NCI-H2171 (cell line): ENCODE results near the gene PPFIA2.
"Not testable (repeated sequence)": the region's sequence is repeated elsewhere in the genome, so short reads cannot be mapped to it uniquely, and the experiment has no call there.

Source experiments
- DNase-seq: peaks from one replicate; lab custom pipeline; 2025; lab: John Stamatoyannopoulos, UW

PPFIA2 gene

GRCh38 chr12:81261508-81262207 is 497.5 kb downstream of the PPFIA2 start:
- DNase-seq = peak; percentile 21

DNA sequence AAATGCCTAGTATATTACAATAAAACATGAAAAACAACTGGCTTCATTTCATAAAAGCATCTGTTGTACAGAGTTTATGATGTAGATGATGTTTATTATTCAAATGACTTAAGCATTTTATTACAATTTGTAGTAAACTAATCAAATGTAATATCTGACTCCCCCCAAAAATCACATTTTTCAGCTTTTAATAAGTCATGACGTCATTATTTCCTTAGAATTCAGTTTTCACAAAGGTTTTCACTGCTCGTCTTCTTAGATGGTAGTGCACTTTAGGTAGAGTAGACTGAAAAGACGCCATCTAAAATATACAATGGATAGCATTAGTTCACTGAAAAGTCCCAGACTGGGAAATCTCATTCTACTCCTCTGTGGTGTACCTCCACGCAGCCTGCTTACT is 499.8 kb downstream of the PPFIA2 start:
- DNase-seq = no peak

DNA sequence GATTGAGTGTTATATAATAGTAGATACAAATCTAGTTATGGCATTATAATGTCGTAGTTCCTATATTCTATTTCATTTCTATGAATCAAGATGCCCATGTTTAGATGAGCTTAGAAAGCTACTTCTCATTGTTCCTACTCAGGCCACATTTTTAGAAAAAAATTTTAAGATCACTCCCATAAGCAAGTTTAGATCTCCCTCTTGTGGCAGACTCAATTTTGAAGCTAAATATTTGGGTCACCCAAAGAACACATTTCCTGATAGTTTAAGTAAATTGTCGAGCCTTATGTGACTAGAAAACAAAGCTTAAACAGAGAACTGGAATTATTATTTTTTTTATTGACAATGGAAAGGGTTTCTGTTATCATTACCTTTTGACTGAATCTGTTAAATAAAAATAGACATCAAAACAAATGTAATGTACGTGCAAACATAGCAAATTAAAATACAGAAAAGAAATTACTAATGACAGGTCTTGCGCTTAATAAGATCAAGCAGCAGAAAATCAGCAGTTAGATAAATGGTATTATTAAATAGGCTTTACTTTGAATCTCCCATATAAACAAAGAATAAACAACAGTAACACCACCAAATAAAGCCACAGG is 501.1 kb downstream of the PPFIA2 start:
- peak; percentile 70 for DNase-seq

DNA sequence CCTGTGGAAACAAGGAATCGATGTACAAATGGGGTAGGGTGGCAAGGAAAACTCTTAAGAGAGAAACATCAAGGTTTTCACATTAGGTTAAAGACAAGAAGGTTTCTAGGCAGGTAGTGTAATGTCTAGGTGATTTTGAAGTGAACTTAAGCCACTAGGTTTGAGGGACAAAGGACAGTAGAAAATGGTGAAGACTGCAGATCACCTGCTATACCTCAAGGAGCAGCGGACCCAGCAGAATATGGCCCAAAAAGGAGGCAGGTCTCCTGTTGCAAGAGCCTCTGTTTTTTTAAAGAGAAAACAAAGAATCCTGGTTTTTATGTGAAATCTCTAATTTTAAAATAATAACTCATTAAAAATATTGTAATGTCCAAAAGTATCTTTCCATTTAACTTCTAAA is 503.2 kb downstream of the PPFIA2 start:
- DNase-seq = no peak

DNA sequence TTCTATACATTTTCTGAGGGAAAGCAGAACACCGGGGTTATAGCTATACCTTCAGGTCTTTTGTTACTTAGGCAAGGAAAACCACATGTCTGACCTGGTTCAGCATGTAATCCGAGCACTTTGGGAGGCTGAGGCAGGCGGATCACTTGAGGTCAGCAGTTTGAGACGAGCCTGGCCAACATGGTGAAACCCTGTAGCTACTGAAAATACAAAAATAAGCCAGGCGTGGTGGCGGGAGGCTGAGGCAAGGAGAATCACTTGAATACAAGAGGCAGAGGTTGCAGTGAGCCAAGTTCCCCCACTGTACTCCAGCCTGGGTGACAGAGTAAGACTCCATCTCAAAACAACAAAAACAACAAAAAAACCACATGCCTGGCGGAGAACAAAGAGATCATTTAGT is 503.7 kb downstream of the PPFIA2 start:
- no peak for DNase-seq

DNA sequence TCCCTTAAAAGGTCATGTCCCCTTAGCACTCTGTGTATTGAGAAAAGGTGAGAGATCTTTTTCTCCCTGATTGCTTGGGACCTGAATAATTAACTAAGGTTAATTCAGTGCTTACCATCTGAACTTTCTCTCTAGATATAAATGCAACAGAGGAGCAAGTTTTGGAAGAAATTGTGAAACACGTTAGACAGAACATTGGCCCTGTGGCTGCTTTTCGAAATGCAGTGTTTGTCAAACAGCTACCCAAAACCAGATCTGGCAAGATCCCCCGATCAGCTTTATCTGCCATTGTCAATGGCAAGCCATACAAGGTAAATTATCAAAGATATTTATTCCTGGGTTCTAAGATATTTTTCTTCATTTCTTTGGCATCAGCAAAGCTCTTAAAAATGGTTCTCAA is 505.8 kb downstream of the PPFIA2 start:
- no peak for DNase-seq

DNA sequence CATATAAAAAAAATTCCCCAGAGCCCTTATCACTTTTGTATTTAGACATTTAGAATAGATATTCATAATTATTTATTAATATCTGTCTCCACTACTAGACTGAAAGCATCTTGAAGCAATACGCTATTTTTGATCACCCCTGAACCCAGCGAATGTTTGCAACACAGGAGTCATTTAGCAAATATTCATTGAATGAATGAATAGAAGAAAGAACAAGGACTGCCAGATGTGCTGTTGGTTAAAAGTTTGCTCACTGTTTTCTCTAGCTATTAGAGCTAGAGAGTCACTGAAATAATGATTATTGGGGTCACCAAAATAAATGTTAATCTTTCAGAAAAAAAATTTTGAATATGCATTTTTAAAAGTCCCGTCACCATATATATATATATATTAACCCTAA is 506.9 kb downstream of the PPFIA2 start:
- DNase-seq = no peak

DNA sequence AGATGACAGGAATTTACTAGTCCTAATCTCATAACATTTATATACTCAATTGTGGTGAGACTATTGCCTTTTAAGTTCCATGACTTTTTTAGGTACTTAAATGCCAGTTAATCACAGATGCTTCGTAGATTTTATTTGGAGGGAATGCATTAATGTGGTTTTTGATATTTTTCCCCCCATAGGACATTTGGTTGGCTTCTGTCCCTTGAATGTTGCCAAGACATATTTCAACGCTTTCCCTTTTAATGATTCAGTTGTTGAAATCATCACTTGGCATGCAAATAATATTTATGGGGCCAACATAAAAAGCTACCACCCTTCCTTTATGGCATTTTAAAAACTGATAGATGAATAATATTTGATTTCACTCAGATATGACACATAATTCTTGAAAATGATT is 509.2 kb downstream of the PPFIA2 start:
- no peak for DNase-seq

GRCh38 chr12:81245907-81246570 is 513.1 kb downstream of the PPFIA2 start:
- DNase-seq = no peak

GRCh38 chr12:81245458-81245857 is 513.7 kb downstream of the PPFIA2 start:
- DNase-seq = no peak

DNA sequence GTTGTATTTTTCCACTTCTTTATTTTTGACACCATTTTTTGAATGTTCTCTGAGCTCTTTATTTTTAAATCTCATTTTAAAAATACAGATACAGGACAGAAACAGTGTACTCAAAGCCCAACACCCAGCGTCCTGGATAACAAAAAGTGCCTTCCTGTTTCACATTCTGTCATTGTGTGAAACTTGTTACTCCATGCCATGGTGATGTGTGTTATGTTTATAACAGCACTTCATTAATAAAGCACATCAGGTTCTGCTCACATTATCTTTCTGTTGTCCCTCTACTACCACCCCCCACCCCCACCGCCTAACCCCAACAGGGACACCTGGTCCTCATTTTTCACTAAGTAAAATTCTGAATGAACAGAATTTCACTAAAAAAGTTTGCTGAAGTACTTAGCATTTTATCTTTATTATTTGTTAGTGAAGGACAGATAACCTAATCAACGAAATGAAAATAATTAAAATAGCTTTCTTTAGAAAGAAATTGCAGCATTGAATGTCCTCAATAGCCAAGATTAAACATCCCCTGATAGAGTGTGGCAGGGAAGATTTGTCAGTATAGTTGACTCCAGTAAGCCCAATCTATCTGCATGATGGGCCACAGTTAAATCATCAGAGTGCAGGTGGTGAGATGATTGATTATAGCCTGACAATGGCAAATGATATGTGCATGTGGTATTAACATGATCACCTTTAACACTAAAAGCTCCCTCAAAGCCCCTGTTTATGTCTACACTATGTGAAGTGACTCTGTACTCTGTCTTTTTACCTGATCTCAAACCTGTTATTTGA is 527.4 kb downstream of the PPFIA2 start:
- DNase-seq = no peak

GRCh38 chr12:81229759-81230158 is 529.4 kb downstream of the PPFIA2 start:
- DNase-seq = no peak

GRCh38 chr12:81224626-81225025 is 534.5 kb downstream of the PPFIA2 start:
- no peak for DNase-seq

DNA sequence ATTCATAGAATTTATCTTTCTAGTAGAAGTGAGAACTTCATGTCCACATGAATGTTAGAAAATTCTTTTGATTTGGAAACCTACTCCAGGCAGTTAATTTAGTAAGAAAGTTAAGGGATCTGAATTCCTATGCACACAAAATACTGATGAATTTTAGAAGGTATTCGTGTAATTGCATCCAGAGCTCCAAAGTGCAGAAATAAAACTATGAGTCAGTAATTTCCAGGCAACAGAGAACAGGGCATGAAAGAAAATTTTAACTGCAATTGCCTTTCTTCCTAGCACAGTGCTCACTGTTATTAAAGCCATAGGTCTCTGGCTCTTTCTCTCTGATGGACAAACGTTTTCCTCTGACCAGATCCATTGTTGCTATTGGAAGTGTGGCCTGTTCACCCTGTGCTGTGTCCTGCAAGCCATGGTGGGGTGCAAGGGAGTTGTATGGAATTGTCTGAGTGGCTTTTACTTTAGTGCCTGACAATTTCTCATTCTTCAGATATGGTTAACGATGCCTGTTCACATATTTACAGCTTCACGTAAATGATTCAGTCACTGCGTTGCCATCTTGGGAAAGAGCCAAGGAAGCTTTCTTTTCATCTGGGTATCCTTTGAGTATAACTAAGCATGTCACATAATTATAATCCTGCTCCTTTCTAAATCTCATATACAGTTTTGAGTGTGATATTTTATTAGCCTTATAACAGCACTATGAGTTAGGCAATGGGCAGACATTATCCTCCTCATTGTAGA is 536.1 kb downstream of the PPFIA2 start:
- no peak for DNase-seq

DNA sequence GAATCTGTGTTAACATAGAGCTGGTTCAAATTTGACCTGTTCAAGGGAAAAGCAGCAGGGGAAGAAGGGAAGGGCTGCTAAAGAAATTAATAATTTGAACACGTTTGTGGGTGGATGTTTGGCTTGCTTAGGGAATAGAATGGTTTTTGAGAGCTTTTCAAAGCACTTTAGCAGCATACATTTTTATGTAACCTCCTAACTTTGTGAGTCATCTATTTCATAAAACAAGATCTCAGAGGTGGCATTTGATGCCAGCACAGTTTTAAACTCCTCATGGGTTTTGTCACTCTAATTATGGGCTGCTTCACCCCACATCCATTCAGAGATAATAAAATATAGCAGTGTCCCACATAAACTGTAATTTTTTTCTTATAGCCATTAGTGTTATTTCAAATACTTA is 537.5 kb downstream of the PPFIA2 start:
- DNase-seq = no peak

DNA sequence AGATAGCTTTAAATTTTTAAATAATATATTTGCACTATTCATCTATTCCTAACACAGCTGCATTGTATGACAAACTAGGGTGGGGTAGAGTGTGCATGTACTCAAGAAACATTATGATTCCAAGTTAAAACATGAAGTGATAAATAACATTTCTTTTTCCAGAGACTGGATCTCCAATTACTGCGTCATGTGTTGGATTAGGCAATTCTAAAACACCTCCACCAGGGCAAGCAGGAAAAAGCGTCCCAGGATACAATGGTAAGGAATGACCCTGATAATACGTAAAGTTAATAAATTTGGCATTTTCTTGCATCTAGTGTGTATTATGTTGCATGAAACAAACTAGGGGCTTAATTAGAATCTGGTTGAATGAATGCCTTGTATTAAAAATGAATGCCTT is 542.4 kb downstream of the PPFIA2 start:
- no peak for DNase-seq

DNA sequence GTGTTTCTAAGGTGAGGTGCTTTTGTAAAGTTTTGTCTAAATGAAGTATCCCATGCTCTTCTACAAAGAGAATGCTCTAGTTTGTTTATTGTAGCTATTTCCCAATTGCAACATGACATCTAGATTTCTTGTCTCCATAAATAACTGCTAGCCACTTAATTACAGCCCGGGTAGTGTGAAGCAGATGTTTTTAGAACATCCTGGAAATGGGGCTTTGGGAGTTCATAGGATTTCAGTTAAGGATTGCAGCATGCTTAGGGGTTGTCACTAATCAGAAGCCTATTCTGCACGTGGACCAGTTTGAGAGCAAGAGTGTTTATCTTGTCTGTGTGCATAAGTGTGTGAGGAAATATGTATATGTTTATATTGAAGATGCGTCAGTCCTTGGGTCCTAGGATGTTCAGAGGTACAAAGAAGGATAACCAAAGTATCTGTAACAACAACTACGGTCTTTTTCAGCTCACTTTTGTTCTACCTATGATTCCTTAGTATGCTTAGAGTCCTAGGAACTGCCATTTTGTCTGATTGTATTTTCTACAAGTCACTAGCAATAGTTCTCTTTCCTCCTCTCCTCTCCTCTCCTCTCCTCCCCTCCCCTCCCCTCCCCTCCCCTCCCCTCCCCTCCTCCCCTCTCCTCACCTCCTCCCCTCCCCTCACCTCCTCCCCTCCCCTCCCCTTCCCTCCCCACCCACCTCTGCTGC is 546.0 kb downstream of the PPFIA2 start:
- DNase-seq = no peak

DNA sequence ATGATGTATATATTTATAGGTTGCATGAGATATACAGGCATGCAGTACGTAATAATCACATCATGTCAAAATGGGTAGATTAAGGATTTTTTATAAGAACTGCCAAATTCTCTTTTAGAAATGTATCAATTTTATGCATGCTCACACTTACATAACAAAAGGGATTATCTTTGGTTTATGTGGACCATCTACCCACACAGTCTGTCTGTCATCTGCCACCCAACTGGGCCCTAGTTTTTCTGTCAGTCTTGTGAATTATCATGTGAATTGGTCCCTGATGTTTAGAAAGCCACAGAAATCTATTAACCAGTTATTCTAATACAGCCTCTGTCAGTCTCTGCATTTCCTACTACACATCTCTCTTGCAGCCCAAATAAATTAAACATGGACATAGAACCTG is 547.8 kb downstream of the PPFIA2 start:
- DNase-seq = no peak

DNA sequence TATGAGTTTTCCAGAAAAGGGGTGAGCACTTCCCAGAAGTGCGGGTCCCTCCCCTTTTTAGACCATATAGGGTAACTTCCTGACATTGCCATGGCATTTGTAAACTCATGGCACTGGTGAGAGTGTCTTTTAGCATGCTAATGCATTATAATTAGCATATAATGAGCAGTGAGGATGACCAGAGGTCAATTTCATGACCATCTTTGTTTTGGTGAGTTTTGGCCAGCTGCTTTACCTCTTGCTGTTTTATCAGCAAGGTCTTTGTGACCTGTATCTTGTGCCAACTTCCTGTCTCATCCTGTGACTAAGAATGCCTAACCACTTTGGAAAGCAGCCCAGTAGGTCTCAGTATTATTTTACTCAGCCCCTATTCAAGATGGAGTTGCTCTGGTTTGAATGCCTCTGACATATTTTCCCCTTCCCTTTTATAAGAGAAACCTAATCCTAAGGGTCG is 549.4 kb downstream of the PPFIA2 start:
- DNase-seq = not testable (repeated sequence)

DNA sequence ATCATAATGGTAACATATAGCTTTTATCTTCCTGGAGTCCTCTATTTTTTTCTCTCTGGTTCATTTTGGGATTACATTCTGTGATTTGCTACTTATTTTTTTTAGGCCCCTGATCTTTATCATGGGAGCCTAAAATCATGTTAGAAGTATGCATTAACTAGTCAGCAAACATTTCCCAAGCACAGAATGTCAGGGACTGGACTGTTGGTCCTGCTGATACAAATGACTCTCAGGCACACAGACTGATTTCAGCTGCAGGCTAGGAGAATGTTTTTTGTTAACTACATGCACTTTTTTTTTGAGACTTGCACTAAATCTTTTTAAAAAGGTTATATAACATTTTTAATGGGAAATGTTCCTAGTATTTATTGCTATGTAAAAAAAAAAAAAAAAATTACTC is 550.1 kb downstream of the PPFIA2 start:
- no peak for DNase-seq

- DNase-seq = no peak
These were observed 550.8 kb downstream of the PPFIA2 start for GRCh38 chr12:81208187-81208911.
